ENCODE results near the gene OR51A7.

The OR51A7 gene

GRCh38 chr11:4957396-4957795, 53.8 kb downstream of the OR51A7 start:
- no peak for DNase-seq

All from CD4-positive, alpha-beta T cell treated with Interleukin-17A for 4 hours (primary cell).